ENCODE results near the gene MYO1D.

The MYO1D gene

DNA sequence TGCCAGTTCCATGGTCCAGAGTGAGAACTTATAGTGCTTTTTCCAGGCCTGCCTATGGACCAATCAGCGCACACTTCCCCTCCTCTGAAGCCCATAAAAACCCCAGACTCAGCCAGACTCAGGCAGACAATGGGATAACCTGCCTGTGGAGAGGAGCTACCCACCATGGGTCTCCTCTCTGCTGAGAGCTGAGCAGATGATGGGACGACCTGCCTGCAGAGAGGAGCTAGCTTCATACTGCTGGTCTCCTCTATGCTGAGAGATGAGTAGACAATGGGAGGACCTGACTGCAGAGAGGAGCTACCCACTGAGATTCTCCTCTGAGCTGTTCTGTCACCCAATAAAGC is 144.7 kb downstream of the MYO1D start:
- Histone ChIP-seq H3K4me3 (ENCODE audit: low read depth, low read length) (no peak overlapping the region), H3K27me3 (no peaks in the 10 kb centered on the region), H3K36me3 (no peaks in the 10 kb centered on the region), H3K4me1 (no peaks in the 10 kb centered on the region), H3K9me3 (no peaks in the 10 kb centered on the region)
- TF ChIP-seq, protein P1, sequence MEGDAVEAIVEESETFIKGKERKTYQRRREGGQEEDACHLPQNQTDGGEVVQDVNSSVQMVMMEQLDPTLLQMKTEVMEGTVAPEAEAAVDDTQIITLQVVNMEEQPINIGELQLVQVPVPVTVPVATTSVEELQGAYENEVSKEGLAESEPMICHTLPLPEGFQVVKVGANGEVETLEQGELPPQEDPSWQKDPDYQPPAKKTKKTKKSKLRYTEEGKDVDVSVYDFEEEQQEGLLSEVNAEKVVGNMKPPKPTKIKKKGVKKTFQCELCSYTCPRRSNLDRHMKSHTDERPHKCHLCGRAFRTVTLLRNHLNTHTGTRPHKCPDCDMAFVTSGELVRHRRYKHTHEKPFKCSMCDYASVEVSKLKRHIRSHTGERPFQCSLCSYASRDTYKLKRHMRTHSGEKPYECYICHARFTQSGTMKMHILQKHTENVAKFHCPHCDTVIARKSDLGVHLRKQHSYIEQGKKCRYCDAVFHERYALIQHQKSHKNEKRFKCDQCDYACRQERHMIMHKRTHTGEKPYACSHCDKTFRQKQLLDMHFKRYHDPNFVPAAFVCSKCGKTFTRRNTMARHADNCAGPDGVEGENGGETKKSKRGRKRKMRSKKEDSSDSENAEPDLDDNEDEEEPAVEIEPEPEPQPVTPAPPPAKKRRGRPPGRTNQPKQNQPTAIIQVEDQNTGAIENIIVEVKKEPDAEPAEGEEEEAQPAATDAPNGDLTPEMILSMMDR (IDR thresholded peaks at IDR 0.05; ENCODE audit: low read depth, low read length), result no peak
- DNase-seq, result no peak

DNA sequence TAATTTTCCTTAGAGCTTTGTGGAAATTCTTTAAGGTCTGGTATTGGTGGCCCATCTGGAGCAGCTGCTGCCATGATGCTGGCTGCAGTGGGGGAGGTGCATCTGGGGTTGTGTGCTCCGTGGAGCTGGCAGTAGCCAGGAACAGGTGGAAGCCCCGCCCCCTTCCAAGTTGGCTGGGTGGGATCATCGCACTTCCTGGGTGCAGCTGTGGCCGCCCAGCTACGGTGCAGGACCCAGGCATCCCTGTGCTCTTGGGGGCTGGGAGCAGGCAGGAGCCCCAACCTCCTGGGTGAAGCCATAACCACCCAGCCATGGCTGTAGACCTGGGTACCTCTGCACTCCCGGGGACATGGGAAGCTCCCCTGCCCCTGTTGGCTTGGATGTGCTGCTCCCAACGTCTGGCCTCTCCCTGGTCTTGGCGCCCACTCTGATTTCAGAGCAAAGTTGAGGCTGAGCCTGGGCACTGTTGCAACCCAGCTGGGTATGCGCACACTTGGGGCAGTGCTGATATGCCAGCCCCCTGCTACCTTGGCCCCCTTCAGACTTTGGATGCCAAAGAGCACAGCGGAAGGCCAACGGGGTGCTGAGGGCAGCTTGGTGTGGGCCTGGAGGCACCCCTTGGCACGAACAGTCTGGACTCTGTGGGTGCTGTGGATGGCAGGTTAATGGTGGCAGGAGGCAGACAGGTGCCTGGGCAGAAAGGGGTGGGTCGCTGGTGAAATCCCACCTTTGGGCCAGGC is 145.2 kb downstream of the MYO1D start:
- Histone ChIP-seq H3K27me3 (no peaks in the 10 kb centered on the region), H3K4me1 (no peaks in the 10 kb centered on the region), H3K9me3 (no peaks in the 10 kb centered on the region), H3K36me3 (no peaks in the 10 kb centered on the region), H3K4me3 (ENCODE audit: low read depth, low read length) (no peak overlapping the region)
- peak; percentile 5 for DNase-seq
- TF ChIP-seq, protein P1 (IDR thresholded peaks at IDR 0.05; ENCODE audit: low read depth, low read length), result no peak

DNA sequence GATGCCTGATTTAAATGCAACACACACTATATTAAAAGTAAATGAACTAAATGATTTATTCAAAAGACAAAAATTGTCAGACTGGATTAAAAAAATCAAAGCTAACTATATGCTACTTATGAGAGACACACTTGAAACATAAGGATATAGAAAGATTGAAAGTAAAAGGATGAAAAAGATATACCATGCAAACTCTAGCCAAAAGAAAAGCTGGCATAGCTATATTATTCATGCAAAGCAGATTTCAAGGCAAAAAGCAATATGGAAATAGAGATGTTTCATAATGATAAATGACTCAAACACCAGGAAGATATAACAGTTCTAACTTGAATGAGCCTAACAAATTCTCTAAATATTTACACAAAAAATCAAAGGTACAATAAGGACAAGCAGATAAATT is 149.2 kb downstream of the MYO1D start:
- H3K4me1 ChIP-seq, result no peaks in the 10 kb centered on the region
- H3K27me3 ChIP-seq, result no peaks in the 10 kb centered on the region
- H3K36me3 ChIP-seq, result no peaks in the 10 kb centered on the region
- H3K9me3 ChIP-seq, result no peaks in the 10 kb centered on the region
- no peak overlapping the region for H3K4me3 ChIP-seq (ENCODE audit: low read depth, low read length)
- no peak for DNase-seq
- TF ChIP-seq, protein P1 (IDR thresholded peaks at IDR 0.05; ENCODE audit: low read depth, low read length), result no peak

DNA sequence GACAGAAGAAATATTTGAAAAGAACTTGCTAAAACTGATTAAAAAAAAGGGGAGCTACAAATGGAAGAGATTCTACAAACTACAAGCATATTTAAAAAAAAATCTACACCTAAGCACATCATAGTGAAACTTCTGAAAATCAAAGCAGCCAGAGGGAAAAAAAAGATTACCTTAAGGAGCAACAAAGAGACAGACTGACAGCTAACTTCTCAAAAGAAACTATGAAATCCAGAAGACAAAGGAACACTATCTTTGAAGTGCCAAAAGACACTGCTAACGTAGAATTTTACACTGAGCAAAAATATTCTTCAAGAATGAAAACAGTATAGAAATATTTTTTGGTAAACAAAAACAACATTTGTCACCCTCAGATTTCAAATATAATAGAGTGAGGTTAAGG is 151.2 kb downstream of the MYO1D start:
- DNase-seq, result no peak
- TF ChIP-seq, protein P1 (IDR thresholded peaks at IDR 0.05; ENCODE audit: low read depth, low read length), result no peak
- Histone ChIP-seq H3K4me3 (ENCODE audit: low read depth, low read length) (no peak overlapping the region), H3K36me3 (no peaks in the 10 kb centered on the region), H3K27me3 (no peaks in the 10 kb centered on the region), H3K9me3 (no peaks in the 10 kb centered on the region), H3K4me1 (no peaks in the 10 kb centered on the region)

DNA sequence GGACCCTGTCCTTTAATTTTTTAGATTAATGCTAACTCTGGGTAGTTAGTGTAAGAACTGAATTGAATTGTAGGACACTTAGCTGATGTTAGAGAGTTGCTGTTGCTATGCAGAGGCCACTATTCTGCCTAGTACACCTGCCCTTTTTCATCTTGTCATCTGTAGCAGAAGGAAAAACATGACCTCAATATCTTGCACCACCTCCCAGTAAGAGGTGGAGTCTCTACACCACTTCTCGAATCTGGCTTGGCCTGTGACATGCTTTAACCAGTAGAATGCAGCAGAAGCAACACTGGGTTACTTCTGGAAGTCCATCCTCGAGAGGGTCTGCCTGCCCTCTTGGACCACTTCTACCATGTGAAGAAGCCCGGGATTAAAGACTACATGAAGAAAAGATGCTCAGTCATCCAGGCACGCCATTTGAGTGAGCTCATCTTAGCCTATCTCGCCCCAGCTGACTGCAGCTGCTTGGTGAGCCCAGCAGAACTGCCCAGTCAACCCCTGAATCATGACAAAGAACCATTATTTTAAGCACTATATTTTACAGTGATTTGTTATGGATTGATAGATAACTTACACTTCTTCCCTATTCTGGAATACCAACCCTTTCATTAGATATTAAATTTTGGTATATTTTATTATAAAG is 153.5 kb downstream of the MYO1D start:
- Histone ChIP-seq H3K4me3 (ENCODE audit: low read depth, low read length) (no peak overlapping the region), H3K4me1 (no peaks in the 10 kb centered on the region), H3K9me3 (no peaks in the 10 kb centered on the region), H3K27me3 (no peaks in the 10 kb centered on the region), H3K36me3 (no peaks in the 10 kb centered on the region)
- no peak for DNase-seq
- TF ChIP-seq, protein P1 (IDR thresholded peaks at IDR 0.05; ENCODE audit: low read depth, low read length), result no peak

DNA sequence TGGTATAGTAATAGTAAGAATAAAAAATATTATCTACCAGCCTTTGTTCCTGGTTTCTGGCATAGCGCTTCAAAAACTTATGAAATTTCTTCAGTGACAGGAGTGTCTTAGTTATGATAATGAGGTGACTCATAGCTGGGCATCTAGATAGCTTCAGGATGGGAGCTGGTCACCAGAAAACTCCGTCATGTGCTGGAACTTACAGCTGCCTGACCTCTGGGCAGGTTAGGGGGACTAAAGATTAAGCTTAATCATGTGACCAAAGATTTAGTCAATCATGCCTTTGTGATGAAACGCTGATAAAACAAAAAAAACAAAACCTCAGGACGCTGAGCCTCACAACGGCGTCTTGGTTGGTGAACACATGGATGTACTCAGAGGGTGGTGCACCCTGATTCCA is 154.2 kb downstream of the MYO1D start:
- H3K36me3 ChIP-seq, result no peaks in the 10 kb centered on the region
- TF ChIP-seq, protein P1 (IDR thresholded peaks at IDR 0.05; ENCODE audit: low read depth, low read length), result no peak
- no peak overlapping the region for H3K4me3 ChIP-seq (ENCODE audit: low read depth, low read length)
- no peaks in the 10 kb centered on the region for H3K9me3 ChIP-seq
- DNase-seq, result no peak
- no peaks in the 10 kb centered on the region for H3K4me1 ChIP-seq
- no peaks in the 10 kb centered on the region for H3K27me3 ChIP-seq
